ENCODE data around the gene LRRK1. TPM values are rescaled to one million over a fixed set of nuclear protein-coding genes. Genes with fewer than 3 reads are reported as not detected.

The LRRK1 gene
- total and polyA plus RNA-seq, 2 experiments from 2014 or later: 6.2 to 6.4 TPM

- peak overlapping the region; percentile 71 for H3K9ac ChIP-seq
- in situ Hi-C loops (cut with MboI): loop anchor here (25.0 kb wide), 1 partner anchor 360 kb away; the partner anchor contains the start of gene CHSY1
- WGBS, 2 experiments (ENCODE audit: low coverage in 1 of 2, low lambda C conversion rate in 2 of 2, missing lambda C conversion rate in 2 of 2): 12 to 14% methylated on average over 22 of the region's 22 CpGs
Observed at GRCh38 chr15:100902436-100903167, 16.6 kb upstream of the LRRK1 start.

GRCh38 chr15:100903168-100903554, 16.0 kb upstream of the LRRK1 start:
- Histone ChIP-seq H3K4me1 (ENCODE audit: insufficient read depth) (peaks cover 9% of the 10 kb centered on the region; the same call in 1 of the 2 replicates), H4K20me1 (ENCODE audit: insufficient read depth) (no peaks in the 10 kb centered on the region), H3F3A (ENCODE audit: insufficient read depth) (peaks cover 10% of the 10 kb centered on the region; the same call in 1 of the 2 replicates), H3K27me3 (replicated peaks; ENCODE audit: insufficient read depth) (no peaks in the 10 kb centered on the region), H3K27ac (0 out of 2 replicates have a peak overlapping the region, but pooled peaks have one; percentile 63), H3K4me2 (ENCODE audit: unreplicated experiment) (no peak overlapping the region), H2AFZ (peak overlapping the region; percentile 100), H3K9ac (no peak overlapping the region), H3K9me2 (ENCODE audit: insufficient read depth) (no peaks in the 10 kb centered on the region), H3K36me3 (ENCODE audit: low read depth) (no peaks in the 10 kb centered on the region), H3K9me3 (ENCODE audit: low read depth) (no peaks in the 10 kb centered on the region), H3K4me3 (no peak overlapping the region), H3K79me2 (ENCODE audit: insufficient read depth) (no peaks in the 10 kb centered on the region)
- TF ChIP-seq EZH2phosphoT487 (IDR thresholded peaks at IDR 0.05; ENCODE audit: insufficient read depth, low read depth) (no peak), EZH2 (IDR thresholded peaks at IDR 0.05; ENCODE audit: insufficient read depth, poor library complexity, severe bottlenecking) (no peak)
- no peak for DNase-seq
- in situ Hi-C loops (cut with MboI): loop anchor here (25.0 kb wide), 1 partner anchor 359 kb away; the partner anchor contains the start of gene CHSY1
- 63 to 66% methylated on average over 3 of the region's 3 CpGs for WGBS, 2 experiments (ENCODE audit: low coverage in 1 of 2, low lambda C conversion rate in 2 of 2, missing lambda C conversion rate in 2 of 2)

More at GRCh38 chr15:100902436-100903167, 16.6 kb upstream of the LRRK1 start:
- Histone ChIP-seq H3F3A (ENCODE audit: insufficient read depth) (peaks cover 10% of the 10 kb centered on the region; the same call in 1 of the 2 replicates), H3K4me2 (ENCODE audit: unreplicated experiment) (peak overlapping the region; percentile 76), H3K27ac (peak overlapping the region; percentile 63), H3K9me2 (ENCODE audit: insufficient read depth) (no peaks in the 10 kb centered on the region), H3K27me3 (replicated peaks; ENCODE audit: insufficient read depth) (no peaks in the 10 kb centered on the region), H3K4me3 (peak overlapping the region; percentile 64), H3K79me2 (ENCODE audit: insufficient read depth) (no peaks in the 10 kb centered on the region), H4K20me1 (ENCODE audit: insufficient read depth) (no peaks in the 10 kb centered on the region), H3K4me1 (ENCODE audit: insufficient read depth) (peaks cover 9% of the 10 kb centered on the region; the same call in 1 of the 2 replicates), H3K9me3 (ENCODE audit: low read depth) (no peaks in the 10 kb centered on the region), H2AFZ (peak overlapping the region; percentile 100), H3K36me3 (ENCODE audit: low read depth) (no peaks in the 10 kb centered on the region)
- TF ChIP-seq EZH2 (IDR thresholded peaks at IDR 0.05; ENCODE audit: insufficient read depth, poor library complexity, severe bottlenecking) (no peak), EZH2phosphoT487 (IDR thresholded peaks at IDR 0.05; ENCODE audit: insufficient read depth, low read depth) (no peak)
- DNase-seq: peak; percentile 90

GRCh38 chr15:100905850-100906249, 13.3 kb upstream of the LRRK1 start:
- H3K9me3 ChIP-seq (ENCODE audit: low read depth): no peaks in the 10 kb centered on the region
- no peak overlapping the region for H3K9ac ChIP-seq
- H3K9me2 ChIP-seq (ENCODE audit: insufficient read depth): no peaks in the 10 kb centered on the region
- peaks cover 10% of the 10 kb centered on the region; the same call in 1 of the 2 replicates for H3F3A ChIP-seq (ENCODE audit: insufficient read depth)
- no peaks in the 10 kb centered on the region for H3K36me3 ChIP-seq (ENCODE audit: low read depth)
- H3K79me2 ChIP-seq (ENCODE audit: insufficient read depth): no peaks in the 10 kb centered on the region
- H2AFZ ChIP-seq: no peak overlapping the region
- in situ Hi-C loops (cut with MboI): loop anchor here (25.0 kb wide), 1 partner anchor 356 kb away; the partner anchor contains the start of gene CHSY1
- peaks cover 9% of the 10 kb centered on the region; the same call in 1 of the 2 replicates for H3K4me1 ChIP-seq (ENCODE audit: insufficient read depth)
- no peak overlapping the region for H3K27ac ChIP-seq
- 84 to 92% methylated on average over 8 of the region's 8 CpGs for WGBS, 2 experiments (ENCODE audit: low coverage in 1 of 2, low lambda C conversion rate in 2 of 2, missing lambda C conversion rate in 2 of 2)
- no peaks in the 10 kb centered on the region for H4K20me1 ChIP-seq (ENCODE audit: insufficient read depth)
- H3K4me3 ChIP-seq: no peak overlapping the region
- TF ChIP-seq EZH2phosphoT487 (IDR thresholded peaks at IDR 0.05; ENCODE audit: insufficient read depth, low read depth) (no peak), EZH2 (IDR thresholded peaks at IDR 0.05; ENCODE audit: insufficient read depth, poor library complexity, severe bottlenecking) (no peak)
- no peak for DNase-seq
- H3K27me3 ChIP-seq (replicated peaks; ENCODE audit: insufficient read depth): no peaks in the 10 kb centered on the region
- H3K4me2 ChIP-seq (ENCODE audit: unreplicated experiment): no peak overlapping the region

GRCh38 chr15:100908466-100908865, 10.7 kb upstream of the LRRK1 start:
- Histone ChIP-seq H3K79me2 (ENCODE audit: insufficient read depth) (no peaks in the 10 kb centered on the region), H3K4me3 (no peak overlapping the region), H3F3A (ENCODE audit: insufficient read depth) (peaks cover 6% of the 10 kb centered on the region; the same call in 1 of the 2 replicates), H4K20me1 (ENCODE audit: insufficient read depth) (no peaks in the 10 kb centered on the region), H3K9ac (no peak overlapping the region), H3K27ac (no peak overlapping the region), H3K4me1 (ENCODE audit: insufficient read depth) (no peaks in the 10 kb centered on the region), H3K27me3 (replicated peaks; ENCODE audit: insufficient read depth) (no peaks in the 10 kb centered on the region), H3K9me2 (ENCODE audit: insufficient read depth) (no peaks in the 10 kb centered on the region), H3K36me3 (ENCODE audit: low read depth) (no peaks in the 10 kb centered on the region), H3K9me3 (ENCODE audit: low read depth) (no peaks in the 10 kb centered on the region), H3K4me2 (ENCODE audit: unreplicated experiment) (no peak overlapping the region), H2AFZ (no peak overlapping the region)
- DNase-seq: no peak
- WGBS, 2 experiments (ENCODE audit: low coverage in 1 of 2, low lambda C conversion rate in 2 of 2, missing lambda C conversion rate in 2 of 2): 90 to 98% methylated on average over 6 of the region's 6 CpGs
- in situ Hi-C loops (cut with MboI): loop anchor here (25.0 kb wide), 1 partner anchor 354 kb away; the partner anchor contains the start of gene CHSY1
- TF ChIP-seq EZH2phosphoT487 (IDR thresholded peaks at IDR 0.05; ENCODE audit: insufficient read depth, low read depth): no peak
- TF ChIP-seq EZH2 (IDR thresholded peaks at IDR 0.05; ENCODE audit: insufficient read depth, poor library complexity, severe bottlenecking): no peak
